Stomach (tissue), 9 donors: Measurements from ENCODE around the gene SOX5. TPM values are rescaled to one million over a fixed set of nuclear protein-coding genes. Genes with fewer than 3 reads are reported as not detected.

Source experiments
- DNase-seq, 2 donors: peaks; one replicate each; pipeline versions ENCODE4 v3.0.0 to v3.0.0-alpha.2; 2013 to 2019
- H3K27ac ChIP-seq, 5 donors: fragments of 200-600 bp in 4 of 5; sonication (generic) in 4 of 5; one replicate each; pipeline ENCODE4 v1.5.1; 2013 to 2019; ENCODE audit warnings: mild to moderate bottlenecking in 1 of 5, moderate library complexity in 1 of 5
- H3K27me3 ChIP-seq, 3 donors: fragments of 200-600 bp; sonication (generic); one replicate each; pipeline ENCODE4 v1.5.1; 2017 to 2019; ENCODE audit warnings: mixed run types in 1 of 3
- H3K36me3 ChIP-seq, 4 donors: fragments of 200-600 bp; sonication (generic); 1 replicate in 3 of 4; 2 replicates in 1 of 4; pipeline ENCODE4 v1.5.1; 2016 to 2019
- H3K4me1 ChIP-seq, 4 donors: fragments of 200-600 bp; sonication (generic); one replicate each; pipeline ENCODE4 v1.5.1; 2016 to 2019
- H3K4me3 ChIP-seq, 4 donors: fragments of 200-600 bp; sonication (generic) in 3 of 4; one replicate each; pipeline ENCODE4 v1.5.1; 2016 to 2019; ENCODE audit warnings: mild to moderate bottlenecking in 1 of 4
- H3K9me3 ChIP-seq, 4 donors: fragments of 200-600 bp; sonication (generic); one replicate each; pipeline ENCODE4 v1.5.1; 2016 to 2019
- EP300 ChIP-seq: sonication (generic); formaldehyde crosslinking; IDR thresholded peaks from one replicate; pipeline ENCODE4 v1.6.1; 2017; ENCODE audit warnings: antibody characterized with exemption
- POLR2A ChIP-seq, 4 donors: fragments of 450-650 bp; IDR thresholded peaks; one replicate each; pipeline ENCODE4 v1.6.1; 2016; ENCODE audit warnings: antibody characterized with exemption in 4 of 4, control low read depth in 2 of 4, mild to moderate bottlenecking in 1 of 4, moderate library complexity in 1 of 4
- POLR2AphosphoS5 ChIP-seq, 3 donors: sonication (generic); formaldehyde crosslinking; IDR thresholded peaks; one replicate each; pipeline ENCODE4 v1.6.1; 2016; ENCODE audit warnings: antibody characterized with exemption in 3 of 3
- WGBS, 5 donors: extraction: QIAGEN DNeasy Blood & Tissue Kit in 3 of 5; methylation state at CpG; one replicate each; pipeline versions ENCODE4 v1.1.5 to v1.1.7; 2013 to 2018; 5-methylcytosine and 5-hydroxymethylcytosine counted together
- intact Hi-C: fragments of 100-400 bp; cut with DNase I; formaldehyde crosslinking; loops from one replicate; pipeline ENCODE4 v1.15.1; 2023; ENCODE audit warnings: low total_unique reads
- polyA plus RNA-seq, 3 donors: library from polyadenylated mRNA; stranded (reverse); fragments of 200-250 nt; gene quantifications; one replicate each; pipeline ENCODE4 v1.2.3, GENCODE V29; 2013
- total RNA-seq, 5 donors: library from RNA; depleted of rRNA; stranded (reverse); fragments of >200 nt; gene quantifications; one replicate each; pipeline versions ENCODE4 v1.1.0 to v1.2.3, GENCODE V29; 2014 to 2016
- TF ChIP-seq, protein P1 (sequence below), 7 experiments: fragments of 450-650 bp in 4 of 7; fragments of 200-600 bp in 3 of 7; sonication (generic) in 3 of 7; IDR thresholded peaks; one replicate each; pipeline ENCODE4 v1.5.1; 2016 to 2019; ENCODE audit warnings: antibody characterized with exemption in 7 of 7, control low read depth in 2 of 7, mild to moderate bottlenecking in 1 of 7
- donor health status: healthy with polysubstance abuse.
- donor health status: Bipolar disorder and iron deficiency.
- donor health status: healthy.

SOX5 gene
- total and polyA plus RNA-seq, 8 donors: 0.85 to 57.2 (median 4.6) TPM

DNA sequence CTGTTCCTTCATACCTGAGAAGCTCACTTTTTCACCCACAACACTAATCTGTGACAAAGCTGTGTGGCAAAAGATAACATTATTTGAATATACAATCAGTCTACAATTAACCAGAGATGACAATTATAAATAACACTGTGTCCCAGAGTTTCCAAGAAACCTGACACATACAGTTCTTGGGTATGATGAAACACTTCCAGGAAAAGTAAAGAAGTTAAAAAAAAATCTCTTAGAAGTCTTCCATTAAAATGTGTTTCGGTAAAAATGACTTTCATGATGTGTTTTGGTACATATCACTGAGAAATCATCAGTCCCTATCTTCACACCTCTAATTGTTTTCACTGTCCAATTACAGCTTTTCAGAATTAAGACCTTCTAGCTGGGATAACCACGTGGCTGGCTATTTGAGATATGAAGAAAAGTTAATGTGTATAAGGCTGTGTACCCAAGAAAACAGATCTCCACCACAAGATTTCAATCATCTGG is 390.2 kb downstream of the SOX5 start:
- H3K36me3 ChIP-seq: no peaks in the 10 kb centered on the region
- 27 to 53% (median 47%) methylated on average over 2 of the region's 2 CpGs for WGBS, 5 donors
- H3K4me3 ChIP-seq: no peak overlapping the region
- intact Hi-C loops: no loop called here
- H3K9me3 ChIP-seq: no peaks in the 10 kb centered on the region
- no peak for DNase-seq
- no peaks in the 10 kb centered on the region for H3K4me1 ChIP-seq
- no peak for TF ChIP-seq POLR2A (IDR thresholded peaks at IDR 0.05)
- no peaks in the 10 kb centered on the region for H3K27me3 ChIP-seq
- no peak overlapping the region for H3K27ac ChIP-seq

DNA sequence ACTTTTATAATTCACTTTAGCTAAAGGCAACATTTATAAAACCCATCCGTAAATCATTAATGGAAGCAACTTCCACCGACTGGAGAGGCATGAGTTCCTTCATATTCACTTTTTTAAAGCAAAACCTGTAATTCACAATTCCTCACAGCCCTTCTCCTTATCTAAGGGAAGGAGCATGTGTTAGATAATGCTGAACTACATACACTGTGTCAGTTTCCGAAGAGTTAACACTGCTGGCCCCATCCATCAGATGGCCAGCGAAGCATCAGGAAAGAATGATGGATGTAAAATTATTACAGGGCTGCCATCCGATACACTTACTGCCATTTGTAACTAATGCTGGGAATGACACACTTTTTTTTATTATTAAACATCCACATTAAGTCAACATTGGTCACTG is 392.8 kb downstream of the SOX5 start:
- TF ChIP-seq, protein P1, sequence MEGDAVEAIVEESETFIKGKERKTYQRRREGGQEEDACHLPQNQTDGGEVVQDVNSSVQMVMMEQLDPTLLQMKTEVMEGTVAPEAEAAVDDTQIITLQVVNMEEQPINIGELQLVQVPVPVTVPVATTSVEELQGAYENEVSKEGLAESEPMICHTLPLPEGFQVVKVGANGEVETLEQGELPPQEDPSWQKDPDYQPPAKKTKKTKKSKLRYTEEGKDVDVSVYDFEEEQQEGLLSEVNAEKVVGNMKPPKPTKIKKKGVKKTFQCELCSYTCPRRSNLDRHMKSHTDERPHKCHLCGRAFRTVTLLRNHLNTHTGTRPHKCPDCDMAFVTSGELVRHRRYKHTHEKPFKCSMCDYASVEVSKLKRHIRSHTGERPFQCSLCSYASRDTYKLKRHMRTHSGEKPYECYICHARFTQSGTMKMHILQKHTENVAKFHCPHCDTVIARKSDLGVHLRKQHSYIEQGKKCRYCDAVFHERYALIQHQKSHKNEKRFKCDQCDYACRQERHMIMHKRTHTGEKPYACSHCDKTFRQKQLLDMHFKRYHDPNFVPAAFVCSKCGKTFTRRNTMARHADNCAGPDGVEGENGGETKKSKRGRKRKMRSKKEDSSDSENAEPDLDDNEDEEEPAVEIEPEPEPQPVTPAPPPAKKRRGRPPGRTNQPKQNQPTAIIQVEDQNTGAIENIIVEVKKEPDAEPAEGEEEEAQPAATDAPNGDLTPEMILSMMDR (IDR thresholded peaks at IDR 0.05): no peak
- no peak for TF ChIP-seq POLR2AphosphoS5 (IDR thresholded peaks at IDR 0.05)
- no peak for TF ChIP-seq POLR2A (IDR thresholded peaks at IDR 0.05)
- TF ChIP-seq EP300: no peak
- H3K27ac ChIP-seq: no peak overlapping the region
- WGBS, 5 donors: 80 to 94% (median 88%) methylated on average over 5 of the region's 5 CpGs
- intact Hi-C loops: no loop called here
- H3K27me3 ChIP-seq: no peaks in the 10 kb centered on the region
- no peaks in the 10 kb centered on the region for H3K9me3 ChIP-seq
- no peak for DNase-seq
- no peak overlapping the region for H3K4me3 ChIP-seq
- no peaks in the 10 kb centered on the region for H3K36me3 ChIP-seq
- H3K4me1 ChIP-seq: no peaks in the 10 kb centered on the region

DNA sequence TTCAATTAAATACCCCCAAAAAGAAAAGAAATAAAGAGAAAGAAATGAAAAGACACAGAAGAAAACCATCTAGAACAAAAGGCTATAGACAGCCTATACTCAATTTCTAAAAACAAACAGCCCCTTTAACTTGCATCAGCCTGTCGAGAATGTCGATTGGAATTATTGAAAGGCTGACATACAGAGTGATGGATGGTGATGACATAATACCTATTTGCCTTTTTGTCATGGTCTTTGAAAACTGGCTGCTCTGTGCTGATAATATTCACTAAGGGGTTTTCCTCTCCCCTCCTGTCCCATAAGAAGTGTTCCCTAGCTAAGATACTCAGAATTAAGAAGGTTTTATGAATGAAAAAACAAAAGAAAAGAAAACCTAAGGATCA is 393.7 kb downstream of the SOX5 start:
- Histone ChIP-seq H3K27me3 (no peaks in the 10 kb centered on the region), H3K36me3 (no peaks in the 10 kb centered on the region), H3K9me3 (no peaks in the 10 kb centered on the region), H3K27ac (no peak overlapping the region), H3K4me3 (no peak overlapping the region), H3K4me1 (no peaks in the 10 kb centered on the region)
- DNase-seq: no peak
- TF ChIP-seq POLR2AphosphoS5 (IDR thresholded peaks at IDR 0.05) (no peak), POLR2A (IDR thresholded peaks at IDR 0.05) (no peak), EP300 (no peak)
- TF ChIP-seq, protein P1 (IDR thresholded peaks at IDR 0.05): no peak
- intact Hi-C loops: no loop called here
- 55 to 88% (median 64%) methylated on average over 2 of the region's 2 CpGs for WGBS, 5 donors

DNA sequence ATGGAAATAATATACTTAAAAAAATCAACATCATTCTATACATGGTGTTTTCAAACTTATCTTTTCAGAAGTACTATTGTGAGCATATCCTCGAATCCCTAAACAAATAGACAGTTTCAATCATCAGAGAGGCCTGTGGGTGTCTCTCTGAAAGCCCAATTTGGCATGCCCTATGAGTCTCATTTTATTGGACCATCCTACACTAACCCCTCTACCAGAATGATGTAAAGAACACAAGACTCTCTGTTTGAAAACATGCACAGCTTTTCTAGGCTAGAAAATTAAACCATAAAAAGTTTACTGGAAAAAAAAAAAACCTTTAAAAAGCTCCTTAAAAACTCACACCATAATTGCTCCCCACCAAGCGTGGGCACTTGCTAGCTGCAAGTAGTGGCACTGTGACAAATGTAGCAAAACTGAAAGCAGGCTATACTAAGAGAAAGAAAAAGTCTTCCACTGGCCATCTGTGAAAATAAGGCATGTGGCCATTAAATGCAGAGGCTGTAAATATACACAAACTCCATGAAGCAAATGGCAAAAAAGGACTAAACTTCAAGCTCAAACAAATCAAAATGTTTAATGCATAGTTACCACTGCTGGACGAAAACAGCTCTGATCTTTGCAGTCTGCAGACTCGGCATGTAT is 394.2 kb downstream of the SOX5 start:
- H3K4me3 ChIP-seq: no peak overlapping the region
- 68 to 80% (median 75%) methylated on average over 4 of the region's 4 CpGs for WGBS, 5 donors
- H3K27me3 ChIP-seq: no peaks in the 10 kb centered on the region
- no peaks in the 10 kb centered on the region for H3K36me3 ChIP-seq
- intact Hi-C loops: no loop called here
- no peak overlapping the region for H3K27ac ChIP-seq
- H3K4me1 ChIP-seq: no peaks in the 10 kb centered on the region
- TF ChIP-seq POLR2AphosphoS5 (IDR thresholded peaks at IDR 0.05) (no peak), POLR2A (IDR thresholded peaks at IDR 0.05) (no peak), EP300 (no peak)
- TF ChIP-seq, protein P1 (IDR thresholded peaks at IDR 0.05): no peak
- no peak for DNase-seq
- H3K9me3 ChIP-seq: no peaks in the 10 kb centered on the region

DNA sequence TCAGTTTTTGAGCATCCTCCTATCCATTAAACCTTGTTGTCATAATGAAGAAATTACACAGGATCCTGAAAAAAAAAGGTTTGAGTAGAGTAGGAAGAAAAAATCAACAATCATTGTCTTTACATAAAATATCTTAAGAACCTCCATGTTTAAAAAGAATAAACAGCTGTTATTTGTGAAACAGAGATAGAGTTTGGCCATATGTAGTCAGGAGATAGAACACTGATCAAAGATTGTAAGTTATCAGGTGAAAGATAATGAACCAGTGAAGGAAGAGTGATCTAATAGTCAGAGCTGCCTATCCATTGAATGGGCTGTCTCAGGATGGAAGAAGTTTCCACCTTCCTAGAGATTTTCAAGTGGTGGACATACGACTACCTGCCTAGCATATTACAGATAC is 397.1 kb downstream of the SOX5 start:
- no peak for DNase-seq
- Histone ChIP-seq H3K9me3 (no peaks in the 10 kb centered on the region), H3K4me3 (no peak overlapping the region), H3K27ac (no peak overlapping the region), H3K4me1 (no peaks in the 10 kb centered on the region), H3K36me3 (no peaks in the 10 kb centered on the region), H3K27me3 (no peaks in the 10 kb centered on the region)
- intact Hi-C loops: no loop called here
- TF ChIP-seq, protein P1 (IDR thresholded peaks at IDR 0.05): no peak
- TF ChIP-seq POLR2AphosphoS5 (IDR thresholded peaks at IDR 0.05): no peak
- no peak for TF ChIP-seq POLR2A (IDR thresholded peaks at IDR 0.05)
- no peak for TF ChIP-seq EP300
- 63 to 88% (median 80%) methylated on average over 1 of the region's 1 CpG for WGBS, 5 donors
